GM12874 (cell line): ENCODE data around the gene SLC8A1.

Source experiments
- CTCF ChIP-seq: IDR thresholded peaks from 2 replicates; pipeline ENCODE4 v1.5.1; 2011; ENCODE audit warnings: low read depth, mild to moderate bottlenecking, control low read depth, low read length, moderate library complexity; ENCODE audit not compliant: insufficient read depth

SLC8A1 gene

GRCh38 chr2:40085786-40086185, 366.1 kb downstream of the SLC8A1 start:
- no peak for TF ChIP-seq CTCF

- no peak for TF ChIP-seq CTCF
These were observed 379.3 kb downstream of the SLC8A1 start for GRCh38 chr2:40072442-40073232.

GRCh38 chr2:40062381-40062780, 389.5 kb downstream of the SLC8A1 start:
- TF ChIP-seq CTCF: no peak

GRCh38 chr2:40049781-40050180, 402.1 kb downstream of the SLC8A1 start:
- TF ChIP-seq CTCF: no peak

- TF ChIP-seq CTCF: no peak
These were observed 403.4 kb downstream of the SLC8A1 start for GRCh38 chr2:40048506-40048905.

GRCh38 chr2:40047406-40047805, 404.5 kb downstream of the SLC8A1 start:
- TF ChIP-seq CTCF: no peak
